ENCODE data around the gene NPR2. TPM values are rescaled to one million over a fixed set of nuclear protein-coding genes. Genes with fewer than 3 reads are reported as not detected.
A peak's percentile ranks its signal among the peaks of the same experiment; 100 is the strongest.

The NPR2 gene
- total RNA-seq, 1 experiment from 2014 or later: 10.1 TPM

- ATAC-seq: no peak
- H3K4me3 Mint-ChIP-seq: no peak overlapping the region
- TF ChIP-seq PREB (CRISPR knock-in tag; IDR thresholded peaks at IDR 0.05; ENCODE audit: borderline replicate concordance): no peak
- TF ChIP-seq, protein P1, sequence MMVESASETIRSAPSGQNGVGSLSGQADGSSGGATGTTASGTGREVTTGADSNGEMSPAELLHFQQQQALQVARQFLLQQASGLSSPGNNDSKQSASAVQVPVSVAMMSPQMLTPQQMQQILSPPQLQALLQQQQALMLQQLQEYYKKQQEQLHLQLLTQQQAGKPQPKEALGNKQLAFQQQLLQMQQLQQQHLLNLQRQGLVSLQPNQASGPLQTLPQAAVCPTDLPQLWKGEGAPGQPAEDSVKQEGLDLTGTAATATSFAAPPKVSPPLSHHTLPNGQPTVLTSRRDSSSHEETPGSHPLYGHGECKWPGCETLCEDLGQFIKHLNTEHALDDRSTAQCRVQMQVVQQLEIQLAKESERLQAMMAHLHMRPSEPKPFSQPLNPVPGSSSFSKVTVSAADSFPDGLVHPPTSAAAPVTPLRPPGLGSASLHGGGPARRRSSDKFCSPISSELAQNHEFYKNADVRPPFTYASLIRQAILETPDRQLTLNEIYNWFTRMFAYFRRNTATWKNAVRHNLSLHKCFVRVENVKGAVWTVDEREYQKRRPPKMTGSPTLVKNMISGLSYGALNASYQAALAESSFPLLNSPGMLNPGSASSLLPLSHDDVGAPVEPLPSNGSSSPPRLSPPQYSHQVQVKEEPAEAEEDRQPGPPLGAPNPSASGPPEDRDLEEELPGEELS (CRISPR knock-in tag; IDR thresholded peaks at IDR 0.05): no peak
- no peak for TF ChIP-seq NR1H2 (CRISPR knock-in tag; IDR thresholded peaks at IDR 0.05)
- no peaks in the 10 kb centered on the region for H3K36me3 Mint-ChIP-seq
- POLR2A ChIA-PET: no interaction called here
- H3K4me1 Mint-ChIP-seq: peaks cover 22% of the 10 kb centered on the region
- no peaks in the 10 kb centered on the region for H3K9me3 Mint-ChIP-seq
- DNase-seq (ENCODE audit: low spot score): no peak
- H3K27me3 Mint-ChIP-seq (ENCODE audit: low read depth): peaks cover 18% of the 10 kb centered on the region
- CTCF ChIA-PET: interaction anchor here (0.6 to 5.2 kb wide), 42 partner anchors 9 to 1833 kb away, joined by 3 to 72 read pairs (median 4); partner anchors contain the start of genes ARHGEF39, HINT2, NPR2 and OR13J1
- no peak overlapping the region for H3K27ac Mint-ChIP-seq
Observed at GRCh38 chr9:35834260-35835215, 43.1 kb downstream of the NPR2 start.

DNA sequence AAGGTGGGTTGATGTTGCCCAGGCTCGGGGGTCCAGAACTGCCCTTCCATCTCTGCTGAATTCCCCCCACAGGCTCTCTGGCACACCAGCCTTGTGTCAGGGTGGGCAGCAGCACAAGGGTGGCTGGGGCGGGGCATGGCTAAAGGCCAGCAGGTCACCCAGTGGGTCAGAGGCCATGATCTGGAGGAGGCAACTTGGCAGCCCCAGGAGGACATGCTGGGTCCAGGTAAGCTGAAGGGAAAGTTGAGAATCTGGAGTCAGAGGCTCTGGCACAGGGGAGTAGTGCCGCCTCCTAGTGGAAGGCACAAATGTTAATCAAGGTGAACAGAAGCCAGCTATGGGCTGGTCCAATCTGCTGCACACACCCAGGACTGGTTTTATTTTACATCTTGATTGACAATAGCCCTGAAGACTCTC lies 43.8 kb downstream of the NPR2 start:
- no peak overlapping the region for H3K4me3 Mint-ChIP-seq
- H3K9me3 Mint-ChIP-seq: no peaks in the 10 kb centered on the region
- peaks cover 19% of the 10 kb centered on the region for H3K4me1 Mint-ChIP-seq
- H3K36me3 Mint-ChIP-seq: no peaks in the 10 kb centered on the region
- ChIA-PET POLR2A (no interaction called here), CTCF (interaction anchor here (0.6 to 5.2 kb wide), 44 partner anchors 9 to 1833 kb away, joined by 3 to 72 read pairs (median 4); partner anchors contain the start of genes ARHGEF39, HINT2, NPR2 and OR13J1)
- DNase-seq (ENCODE audit: low spot score) (peak; percentile 52), ATAC-seq (peak; percentile 90)
- TF ChIP-seq JAZF1 (CRISPR knock-in tag; IDR thresholded peaks at IDR 0.05) (no peak), MYBL2 (CRISPR knock-in tag; IDR thresholded peaks at IDR 0.05) (no peak), HMGA2 (CRISPR knock-in tag; IDR thresholded peaks at IDR 0.05) (no peak), CTCF (IDR thresholded peaks at IDR 0.05) (peak; percentile 31; the same call in 1 of the 2 replicates)
- H3K27ac Mint-ChIP-seq: no peak overlapping the region
- peaks cover 21% of the 10 kb centered on the region for H3K27me3 Mint-ChIP-seq (ENCODE audit: low read depth)

GRCh38 chr9:35835766-35836165 lies 44.4 kb downstream of the NPR2 start:
- ChIA-PET CTCF (interaction anchor here (0.6 to 5.2 kb wide), 41 partner anchors 8 to 327 kb away, joined by 3 to 72 read pairs (median 5); partner anchors contain the start of genes ARHGEF39, HINT2, NPR2 and OR13J1), POLR2A (no interaction called here)
- no peaks in the 10 kb centered on the region for H3K36me3 Mint-ChIP-seq
- ATAC-seq: no peak
- H3K4me3 Mint-ChIP-seq: no peak overlapping the region
- peaks cover 24% of the 10 kb centered on the region for H3K4me1 Mint-ChIP-seq
- DNase-seq (ENCODE audit: low spot score): no peak
- TF ChIP-seq, protein P2, sequence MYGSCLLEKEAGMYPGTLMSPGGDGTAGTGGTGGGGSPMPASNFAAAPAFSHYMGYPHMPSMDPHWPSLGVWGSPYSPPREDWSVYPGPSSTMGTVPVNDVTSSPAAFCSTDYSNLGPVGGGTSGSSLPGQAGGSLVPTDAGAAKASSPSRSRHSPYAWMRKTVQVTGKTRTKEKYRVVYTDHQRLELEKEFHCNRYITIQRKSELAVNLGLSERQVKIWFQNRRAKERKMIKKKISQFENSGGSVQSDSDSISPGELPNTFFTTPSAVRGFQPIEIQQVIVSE (CRISPR knock-in tag; IDR thresholded peaks at IDR 0.05; ENCODE audit: borderline replicate concordance): no peak
- TF ChIP-seq GABPB1 (CRISPR knock-in tag; IDR thresholded peaks at IDR 0.05): peak; percentile 76; the same call in 1 of the 2 replicates
- no peaks in the 10 kb centered on the region for H3K9me3 Mint-ChIP-seq
- peaks cover 25% of the 10 kb centered on the region for H3K27me3 Mint-ChIP-seq (ENCODE audit: low read depth)
- no peak overlapping the region for H3K27ac Mint-ChIP-seq

DNA sequence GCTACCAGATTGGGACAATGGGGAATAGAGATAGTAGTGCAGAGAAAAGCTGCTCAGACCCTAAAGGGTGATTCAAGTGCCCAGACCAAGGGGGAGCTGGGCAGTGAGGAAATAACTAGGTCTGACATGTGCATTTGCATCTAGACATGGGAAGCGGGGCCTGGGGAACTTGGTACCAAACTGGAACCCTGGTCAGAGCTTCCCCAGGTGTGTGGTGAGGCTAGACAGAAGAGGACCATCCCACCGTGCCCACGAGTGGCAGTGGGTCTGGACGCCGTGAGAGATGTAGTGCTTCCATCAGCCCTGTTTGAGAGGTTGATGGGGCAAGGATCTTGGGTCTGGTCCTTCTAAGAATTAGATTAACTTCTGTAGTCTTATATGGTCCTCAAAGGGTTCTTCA lies 45.2 kb downstream of the NPR2 start:
- no peak for DNase-seq (ENCODE audit: low spot score)
- Mint-ChIP-seq H3K36me3 (no peaks in the 10 kb centered on the region), H3K27me3 (ENCODE audit: low read depth) (peaks cover 25% of the 10 kb centered on the region), H3K9me3 (no peaks in the 10 kb centered on the region), H3K4me1 (peaks cover 24% of the 10 kb centered on the region), H3K4me3 (no peak overlapping the region), H3K27ac (no peak overlapping the region)
- CTCF ChIA-PET: interaction anchor here (1.7 to 5.2 kb wide), 8 partner anchors 10 to 47 kb away, joined by 5 to 72 read pairs (median 32); partner anchors contain the start of genes HINT2 and SPAG8
- ATAC-seq: no peak
- POLR2A ChIA-PET: interaction anchor here (0.6 kb wide), 1 partner anchor 816 kb away, joined by 3 read pairs; no protein-coding TSS in a partner anchor
- TF ChIP-seq NR2C2 (CRISPR knock-in tag; IDR thresholded peaks at IDR 0.05) (no peak), JAZF1 (CRISPR knock-in tag; IDR thresholded peaks at IDR 0.05) (no peak), USF2 (CRISPR knock-in tag; IDR thresholded peaks at IDR 0.05) (no peak), PREB (CRISPR knock-in tag; IDR thresholded peaks at IDR 0.05; ENCODE audit: borderline replicate concordance) (no peak), CREM (CRISPR knock-in tag; IDR thresholded peaks at IDR 0.05) (no peak), GABPB1 (CRISPR knock-in tag; IDR thresholded peaks at IDR 0.05) (no peak), TEAD4 (CRISPR knock-in tag; IDR thresholded peaks at IDR 0.05) (no peak), EMX1 (CRISPR knock-in tag; IDR thresholded peaks at IDR 0.05) (no peak)
- TF ChIP-seq, protein P3, sequence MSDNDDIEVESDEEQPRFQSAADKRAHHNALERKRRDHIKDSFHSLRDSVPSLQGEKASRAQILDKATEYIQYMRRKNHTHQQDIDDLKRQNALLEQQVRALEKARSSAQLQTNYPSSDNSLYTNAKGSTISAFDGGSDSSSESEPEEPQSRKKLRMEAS (CRISPR knock-in tag; IDR thresholded peaks at IDR 0.05): no peak
- TF ChIP-seq, protein P1 (CRISPR knock-in tag; IDR thresholded peaks at IDR 0.05): no peak

Data from WTC11 (cell line).